ENCODE data around the gene ZNF43.
"Not testable (repeated sequence)": the region's sequence is repeated elsewhere in the genome, so short reads cannot be mapped to it uniquely, and the experiment has no call there.

Gene ZNF43

GRCh38 chr19:21835810-21836444, at the start of gene ZNF43:
Gene ZNF43 (minus strand): TSS chr19:21836182. CDS start chr19:21836038, 144 bp downstream.
- DNase-seq (ENCODE audit: low read depth): peak; percentile 85

GRCh38 chr19:21885516-21885915, 49.5 kb upstream of the ZNF43 start:
- not testable (repeated sequence) for DNase-seq (ENCODE audit: low read depth)

- not testable (repeated sequence) for DNase-seq (ENCODE audit: low read depth)
These were observed 48.8 kb upstream of the ZNF43 start for GRCh38 chr19:21884786-21885185.

- no peak for DNase-seq (ENCODE audit: low read depth)
These were observed 47.5 kb upstream of the ZNF43 start for GRCh38 chr19:21883516-21883915.

- DNase-seq (ENCODE audit: low read depth): not testable (repeated sequence)
These were observed 44.8 kb upstream of the ZNF43 start for GRCh38 chr19:21880761-21881160.

- DNase-seq (ENCODE audit: low read depth): no peak
These were observed 42.7 kb upstream of the ZNF43 start for GRCh38 chr19:21878646-21879045.

GRCh38 chr19:21877976-21878375, 42.0 kb upstream of the ZNF43 start:
- DNase-seq (ENCODE audit: low read depth): no peak

GRCh38 chr19:21876608-21877007, 40.6 kb upstream of the ZNF43 start:
- not testable (repeated sequence) for DNase-seq (ENCODE audit: low read depth)

GRCh38 chr19:21856773-21857514, 21.0 kb upstream of the ZNF43 start:
- no peak for DNase-seq (ENCODE audit: low read depth)

GRCh38 chr19:21851596-21852345, 15.8 kb upstream of the ZNF43 start:
- peak; percentile 80 for DNase-seq (ENCODE audit: low read depth)

GRCh38 chr19:21850656-21851255, 14.8 kb upstream of the ZNF43 start:
- no peak for DNase-seq (ENCODE audit: low read depth)

- no peak for DNase-seq (ENCODE audit: low read depth)
These were observed 12.7 kb upstream of the ZNF43 start for GRCh38 chr19:21848706-21849105.

GRCh38 chr19:21843081-21843480, 7.1 kb upstream of the ZNF43 start:
- no peak for DNase-seq (ENCODE audit: low read depth)

- DNase-seq (ENCODE audit: low read depth): no peak
These were observed 5.6 kb upstream of the ZNF43 start for GRCh38 chr19:21841488-21842097.

GRCh38 chr19:21841081-21841480, 5.1 kb upstream of the ZNF43 start:
- no peak for DNase-seq (ENCODE audit: low read depth)

GRCh38 chr19:21839976-21840375, 4.0 kb upstream of the ZNF43 start:
- DNase-seq (ENCODE audit: low read depth): no peak

GRCh38 chr19:21838646-21839045, 2.7 kb upstream of the ZNF43 start:
- DNase-seq (ENCODE audit: low read depth): no peak

- DNase-seq (ENCODE audit: low read depth): no peak
These were observed 563 bp downstream of the ZNF43 start for GRCh38 chr19:21835429-21835809.

- no peak for DNase-seq (ENCODE audit: low read depth)
These were observed 2.2 kb downstream of the ZNF43 start for GRCh38 chr19:21833733-21834132.

GRCh38 chr19:21824679-21825078, 11.3 kb downstream of the ZNF43 start:
- no peak for DNase-seq (ENCODE audit: low read depth)

- no peak for DNase-seq (ENCODE audit: low read depth)
These were observed 12.8 kb downstream of the ZNF43 start for GRCh38 chr19:21823224-21823623.

- no peak for DNase-seq (ENCODE audit: low read depth)
These were observed 23.5 kb downstream of the ZNF43 start for GRCh38 chr19:21812448-21812847.

Data from stimulated activated CD4-positive, alpha-beta T cell treated with anti-CD3 and anti-CD28 coated beads, Interleukin-2, amount 100 ng/mL, for 4 hours (primary cell).